K562 (cell line): ENCODE results near the gene TTBK1. TPM values are rescaled to one million over a fixed set of nuclear protein-coding genes. Genes with fewer than 3 reads are reported as not detected.

ENCODE experiments used
- CREB5 ChIP-seq: fragments of 250-450 bp; sonication (Bioruptor Pico); IDR thresholded peaks from 2 replicates; pipeline ENCODE4 v1.5.0; 2020; ENCODE audit warnings: mild to moderate bottlenecking
- FOXJ2 ChIP-seq: fragments of 200-800 bp; sonication (Bioruptor generic); IDR thresholded peaks from 2 replicates; pipeline ENCODE4 v1.6.1; 2016; ENCODE audit warnings: missing genetic modification characterization, missing compliant biosample characterization
- HINFP ChIP-seq: fragments of 450-650 bp; conservative IDR thresholded peaks from 2 replicates; pipeline ENCODE4 v1.6.1; 2016; ENCODE audit warnings: missing genetic modification characterization, low read depth, mild to moderate bottlenecking, control low read depth, missing compliant biosample characterization
- HSF4 ChIP-seq: fragments of 250-450 bp; sonication (Bioruptor Pico); IDR thresholded peaks from 2 replicates; pipeline ENCODE4 v2.1.2; 2022; ENCODE audit warnings: mild to moderate bottlenecking, moderate library complexity, borderline replicate concordance
- MNT ChIP-seq, 2 experiments: fragments of 450-650 bp; conservative IDR thresholded peaks; 2 replicates each; pipeline ENCODE4 v1.6.1; 2017; ENCODE audit warnings: mild to moderate bottlenecking in 2 of 2, moderate library complexity in 2 of 2
- MYNN ChIP-seq, 2 experiments: sonication (generic); formaldehyde crosslinking in 1 of 2; IDR thresholded peaks; 2 replicates each; pipeline versions ENCODE4 v1.5.0 to v1.6.1; 2016 to 2020; ENCODE audit warnings: antibody characterized with exemption in 1 of 2, missing genetic modification reagents in 1 of 2
- NR1H2 ChIP-seq: sonication (generic); formaldehyde crosslinking; IDR thresholded peaks from 2 replicates; pipeline ENCODE4 v1.4.0; 2020; ENCODE audit warnings: mild to moderate bottlenecking, missing genetic modification reagents
- PCBP2 ChIP-seq: fragments of 200-400 bp; formaldehyde crosslinking; IDR thresholded peaks from 2 replicates; pipeline ENCODE4 v1.6.1; 2018; ENCODE audit warnings: low read length, low read depth, mild to moderate bottlenecking, moderate library complexity; ENCODE audit not compliant: poor library complexity, severe bottlenecking
- PRDM10 ChIP-seq: fragments of 450-650 bp; IDR thresholded peaks from 2 replicates; pipeline ENCODE4 v1.6.1; 2018; ENCODE audit not compliant: partially characterized antibody
- RFX5 ChIP-seq: IDR thresholded peaks from 2 replicates; pipeline ENCODE4 v1.6.1; 2011; ENCODE audit warnings: low read depth, mild to moderate bottlenecking, improper control_type of control experiment, low read length
- SRF ChIP-seq, 2 experiments: fragments of 250-450, 450-650 bp in 1 of 2; sonication (Bioruptor Pico) in 1 of 2; sonication (generic) in 1 of 2; formaldehyde crosslinking; IDR thresholded peaks; 2 replicates each; pipeline versions ENCODE4 v1.5.0 to v1.5.1; 2020 to 2022; ENCODE audit warnings: mild to moderate bottlenecking in 1 of 2, missing genetic modification reagents in 1 of 2
- ZFP1 ChIP-seq: fragments of 450-650 bp; formaldehyde crosslinking; IDR thresholded peaks from 2 replicates; pipeline ENCODE4 v1.4.0; 2020; ENCODE audit warnings: mild to moderate bottlenecking, mixed read lengths
- ZNF212 ChIP-seq: fragments of 450-650 bp; formaldehyde crosslinking; IDR thresholded peaks from 2 replicates; pipeline ENCODE4 v1.4.0; 2020; ENCODE audit warnings: mild to moderate bottlenecking
- ZNF274 ChIP-seq: IDR thresholded peaks from 2 replicates; pipeline ENCODE4 v1.6.1; 2011; ENCODE audit warnings: low read depth, mild to moderate bottlenecking, low read length, moderate library complexity, borderline replicate concordance
- ZNF347 ChIP-seq: fragments of 450-650 bp; formaldehyde crosslinking; IDR thresholded peaks from 2 replicates; pipeline ENCODE4 v1.4.0; 2020; ENCODE audit warnings: low read depth, mild to moderate bottlenecking, moderate library complexity
- ZNF511 ChIP-seq: sonication (generic); formaldehyde crosslinking; IDR thresholded peaks from 2 replicates; pipeline ENCODE4 v1.8.0; 2022; ENCODE audit warnings: mild to moderate bottlenecking, missing genetic modification reagents
- ZNF780A ChIP-seq: fragments of 250-450 bp; sonication (Bioruptor Pico); IDR thresholded peaks from 2 replicates; pipeline ENCODE4 v1.5.0; 2021; ENCODE audit warnings: mild to moderate bottlenecking
- polyA plus RNA-seq, 8 experiments: library from polyadenylated mRNA; depleted of rRNA in 4 of 8; stranded (reverse) in 5 of 8; unstranded in 3 of 8; fragments of >200 nt; fragmentation: Nextera tagmentation in 2 of 8; fragmentation: Illumina TruSeq in 1 of 8; extraction: Ambion mirVana in 2 of 8; extraction: Trizol in 1 of 8; gene quantifications; 2 replicates each; pipeline versions ENCODE4 v1.2.1 to v1.2.3, GENCODE V29; 2011 to 2014; ENCODE audit warnings: inconsistent platforms in 1 of 8, missing spikeins in 1 of 8
- total RNA-seq, 7 experiments: library from RNA; depleted of rRNA in 6 of 7; stranded (reverse); fragments of >200 nt in 6 of 7; fragmentation: Illumina TruSeq in 2 of 7; extraction: Trizol in 2 of 7; gene quantifications; 2 replicates each; pipeline versions ENCODE4 v1.2.1 to v1.2.3, GENCODE V29; 2011 to 2021; ENCODE audit warnings: low replicate concordance in 1 of 7

The TTBK1 gene
- total and polyA plus RNA-seq, 9 of the 15 experiments (the other 6 are each of a cell fraction or from before 2014, with no cell fraction given), result not detected

- TF ChIP-seq ZNF511 (CRISPR knock-in tag) (peak; percentile 88; the same call in 1 of the 2 replicates), MYNN (IDR thresholded peaks at IDR 0.05) (no peak), MYNN (CRISPR knock-in tag; IDR thresholded peaks at IDR 0.05) (no peak), HINFP (tag) (no peak), ZNF780A (CRISPR knock-in tag) (no peak), MNT (conservative IDR thresholded peaks at IDR 0.05) (peak in 1 of 2 experiments; percentile 88; a peak in 3 of 4 replicates), CREB5 (CRISPR knock-in tag) (no peak), NR1H2 (CRISPR knock-in tag) (0 out of 2 replicates have a peak, but pooled peaks have one; percentile 79), ZFP1 (no peak), HSF4 (CRISPR knock-in tag) (no peak), PRDM10 (peak; percentile 22), PCBP2 (no peak), ZNF347 (CRISPR knock-in tag) (no peak), ZNF274 (no peak; the same call in 1 of the 2 replicates), SRF (CRISPR knock-in tag; IDR thresholded peaks at IDR 0.05) (no peak), RFX5 (no peak), FOXJ2 (no peak), ZNF212 (CRISPR knock-in tag) (no peak; the same call in 1 of the 2 replicates)
Observed at GRCh38 chr6:43228951-43229802, 14.1 kb upstream of the TTBK1 start, which contains the start of gene DNPH1 (continued).
